Naive thymus-derived CD8-positive, alpha-beta T cell (primary cell): ENCODE data around the gene USP46. TPM values are rescaled to one million over a fixed set of nuclear protein-coding genes. Genes with fewer than 3 reads are reported as not detected.

ENCODE experiments used
- ATAC-seq, 2 donors: fragments of 150-1000 bp; cut with Tn5 transposase in 1 of 2; sonication (Bioruptor Pico), chemical (Tn5 transposase) in 1 of 2; 1 replicate in 1 of 2; 2 replicates in 1 of 2; pipeline ENCODE4 v1.10.0; 2021; ENCODE audit warnings: mild to moderate bottlenecking in 2 of 2, moderate library complexity in 2 of 2
- POLR2A ChIA-PET: fragments of 350-600 bp; sonication (Branson Sonifier 250); formaldehyde crosslinking; loops from one replicate; lab custom pipeline; 2021; ENCODE audit warnings: antibody characterized with exemption; lab: Charles Lee
- DNase-seq, 10 donors: peaks; one replicate each; pipeline versions ENCODE4 v3.0.0 to v3.0.0-alpha.2; 2020 to 2022
- H3K27ac Mint-ChIP-seq, 10 donors: one replicate each; pipeline ENCODE4 v1.8.0; 2020 to 2022; ENCODE audit warnings: mild to moderate bottlenecking in 10 of 10, mixed read lengths in 10 of 10, moderate library complexity in 4 of 10, inconsistent platforms in 1 of 10
- H3K27me3 Mint-ChIP-seq, 5 donors: one replicate each; pipeline ENCODE4 v1.8.0; 2021 to 2022; ENCODE audit warnings: mixed read lengths in 5 of 5
- H3K36me3 Mint-ChIP-seq, 3 donors: one replicate each; pipeline ENCODE4 v1.8.0; 2020 to 2022; ENCODE audit warnings: mixed read lengths in 3 of 3, mild to moderate bottlenecking in 2 of 3, inconsistent platforms in 1 of 3
- H3K4me1 Mint-ChIP-seq, 4 donors: one replicate each; pipeline ENCODE4 v1.8.0; 2021 to 2022; ENCODE audit warnings: mixed read lengths in 4 of 4
- H3K4me3 Mint-ChIP-seq, 10 donors: one replicate each; pipeline ENCODE4 v1.8.0; 2020 to 2022; ENCODE audit warnings: mild to moderate bottlenecking in 10 of 10, mixed read lengths in 10 of 10, moderate library complexity in 6 of 10, inconsistent platforms in 1 of 10
- H3K9me3 Mint-ChIP-seq, 9 donors: one replicate each; pipeline ENCODE4 v1.8.0; 2020 to 2022; ENCODE audit warnings: mixed read lengths in 9 of 9, mild to moderate bottlenecking in 3 of 9, inconsistent platforms in 1 of 9, moderate library complexity in 1 of 9
- polyA plus RNA-seq, 3 donors: library from polyadenylated mRNA; unstranded; fragments of 300-500 nt; fragmentation: Illumina TruSeq; gene quantifications; one replicate each; pipeline ENCODE4 v1.2.3, GENCODE V29; 2021
- total RNA-seq, 8 experiments: library from RNA in 2 of 8; stranded (reverse) in 2 of 8; gene quantifications; one replicate each; pipeline ENCODE4 v1.2.3 and lab custom pipeline; 2021 to 2026

Gene USP46
- total and polyA plus RNA-seq, 5 experiments from 2014 or later: 0.24 to 3.9 (median 1.5) TPM; not detected in 1

- peaks cover 0 to 2% (median 0%) of the 10 kb centered on the region in 9 donors for H3K9me3 Mint-ChIP-seq
- POLR2A ChIA-PET: no interaction called here
Observed at GRCh38 chr4:52612341-52612740, 46.8 kb downstream of the USP46 start.

GRCh38 chr4:52611030-52611555 lies 48.0 kb downstream of the USP46 start:
- ATAC-seq: no peak
- Mint-ChIP-seq H3K27me3 (peaks cover 0 to 3% (median 0%) of the 10 kb centered on the region in 5 donors), H3K36me3 (peaks cover 8 to 32% (median 29%) of the 10 kb centered on the region in 3 donors), H3K4me1 (no peaks in the 10 kb centered on the region), H3K27ac (no peak overlapping the region), H3K4me3 (no peak overlapping the region), H3K9me3 (peaks cover 0 to 10% (median 2%) of the 10 kb centered on the region in 9 donors)
- POLR2A ChIA-PET: interaction anchor here (0.8 kb wide), 1 partner anchor 40 kb away, joined by 3 read pairs; no protein-coding TSS in a partner anchor
- no peak for DNase-seq

More at GRCh38 chr4:52612341-52612740, 46.8 kb downstream of the USP46 start:
- peaks cover 0 to 2% (median 0%) of the 10 kb centered on the region in 5 donors for H3K27me3 Mint-ChIP-seq
- H3K4me3 Mint-ChIP-seq: no peak overlapping the region
- no peak for ATAC-seq
- no peak for DNase-seq
- peaks cover 8 to 20% (median 20%) of the 10 kb centered on the region in 3 donors for H3K36me3 Mint-ChIP-seq
- peaks cover 0 to 4% (median 1%) of the 10 kb centered on the region in 4 donors for H3K4me1 Mint-ChIP-seq
- no peak overlapping the region for H3K27ac Mint-ChIP-seq

- H3K4me3 Mint-ChIP-seq: no peak overlapping the region
- H3K4me1 Mint-ChIP-seq: no peaks in the 10 kb centered on the region
- ATAC-seq (no peak), DNase-seq (no peak)
- POLR2A ChIA-PET: no interaction called here
- peaks cover 0 to 3% (median 0%) of the 10 kb centered on the region in 5 donors for H3K27me3 Mint-ChIP-seq
- peaks cover 8 to 35% (median 23%) of the 10 kb centered on the region in 3 donors for H3K36me3 Mint-ChIP-seq
- H3K9me3 Mint-ChIP-seq: peaks cover 0 to 10% (median 2%) of the 10 kb centered on the region in 9 donors
- H3K27ac Mint-ChIP-seq: no peak overlapping the region
Observed at GRCh38 chr4:52606726-52607125, 52.4 kb downstream of the USP46 start.

GRCh38 chr4:52606040-52606439 lies 53.1 kb downstream of the USP46 start:
- peaks cover 8 to 34% (median 23%) of the 10 kb centered on the region in 3 donors for H3K36me3 Mint-ChIP-seq
- H3K27me3 Mint-ChIP-seq: peaks cover 0 to 3% (median 0%) of the 10 kb centered on the region in 5 donors
- H3K4me3 Mint-ChIP-seq: no peak overlapping the region
- peaks cover 0 to 10% (median 2%) of the 10 kb centered on the region in 9 donors for H3K9me3 Mint-ChIP-seq
- ATAC-seq: no peak
- no peak for DNase-seq
- H3K27ac Mint-ChIP-seq: no peak overlapping the region
- no peaks in the 10 kb centered on the region for H3K4me1 Mint-ChIP-seq
- POLR2A ChIA-PET: no interaction called here

- no peaks in the 10 kb centered on the region for H3K4me1 Mint-ChIP-seq
- POLR2A ChIA-PET: no interaction called here
- H3K4me3 Mint-ChIP-seq: no peak overlapping the region
- peaks cover 0 to 3% (median 0%) of the 10 kb centered on the region in 5 donors for H3K27me3 Mint-ChIP-seq
- DNase-seq: no peak
- peaks cover 0 to 10% (median 0%) of the 10 kb centered on the region in 9 donors for H3K9me3 Mint-ChIP-seq
- H3K27ac Mint-ChIP-seq: no peak overlapping the region
- peaks cover 0 to 20% (median 11%) of the 10 kb centered on the region in 3 donors for H3K36me3 Mint-ChIP-seq
- no peak for ATAC-seq
Observed at GRCh38 chr4:52604215-52604614, 54.9 kb downstream of the USP46 start.

- Mint-ChIP-seq H3K36me3 (peaks cover 0 to 22% (median 0%) of the 10 kb centered on the region in 3 donors), H3K4me1 (peaks cover 0 to 2% (median 0%) of the 10 kb centered on the region in 4 donors), H3K9me3 (no peaks in the 10 kb centered on the region), H3K27me3 (no peaks in the 10 kb centered on the region), H3K27ac (no peak overlapping the region), H3K4me3 (no peak overlapping the region)
- POLR2A ChIA-PET: no interaction called here
- ATAC-seq: no peak
- no peak for DNase-seq
Observed at GRCh38 chr4:52600275-52600674, 58.8 kb downstream of the USP46 start.

GRCh38 chr4:52595001-52595400 lies 64.1 kb downstream of the USP46 start:
- H3K27ac Mint-ChIP-seq: no peak overlapping the region
- POLR2A ChIA-PET: no interaction called here
- peaks cover 0 to 26% (median 0%) of the 10 kb centered on the region in 3 donors for H3K36me3 Mint-ChIP-seq
- no peak overlapping the region for H3K4me3 Mint-ChIP-seq
- no peaks in the 10 kb centered on the region for H3K9me3 Mint-ChIP-seq
- peaks cover 0 to 3% (median 0%) of the 10 kb centered on the region in 4 donors for H3K4me1 Mint-ChIP-seq
- no peaks in the 10 kb centered on the region for H3K27me3 Mint-ChIP-seq
- ATAC-seq (no peak), DNase-seq (no peak)

- Mint-ChIP-seq H3K36me3 (peaks cover 0 to 18% (median 0%) of the 10 kb centered on the region in 3 donors), H3K4me1 (peaks cover 6 to 14% (median 10%) of the 10 kb centered on the region in 4 donors), H3K4me3 (no peak overlapping the region), H3K27me3 (peaks cover 0 to 8% (median 0%) of the 10 kb centered on the region in 5 donors), H3K27ac (no peak overlapping the region), H3K9me3 (no peaks in the 10 kb centered on the region)
- ATAC-seq (no peak), DNase-seq (no peak)
- POLR2A ChIA-PET: no interaction called here
Observed at GRCh38 chr4:52592287-52592686, 66.8 kb downstream of the USP46 start.

- peak overlapping the region in 6 of 10 donors; percentile 4 to 73 (median 10) for H3K27ac Mint-ChIP-seq
- POLR2A ChIA-PET: no interaction called here
- peak overlapping the region in 2 of 10 donors; percentile 3 to 30 for H3K4me3 Mint-ChIP-seq
Observed at GRCh38 chr4:52588771-52589591, 70.1 kb downstream of the USP46 start.

GRCh38 chr4:52588097-52588496 lies 71.0 kb downstream of the USP46 start:
- ATAC-seq (no peak), DNase-seq (no peak)
- Mint-ChIP-seq H3K4me1 (peaks cover 6 to 14% (median 10%) of the 10 kb centered on the region in 4 donors), H3K4me3 (no peak overlapping the region), H3K27ac (peak overlapping the region in 4 of 10 donors; percentile 7 to 73 (median 65)), H3K27me3 (peaks cover 0 to 10% (median 2%) of the 10 kb centered on the region in 5 donors), H3K9me3 (no peaks in the 10 kb centered on the region), H3K36me3 (peaks cover 0 to 2% (median 0%) of the 10 kb centered on the region in 3 donors)
- POLR2A ChIA-PET: no interaction called here

More at GRCh38 chr4:52588771-52589591, 70.1 kb downstream of the USP46 start:
- Mint-ChIP-seq H3K4me1 (peaks cover 6 to 14% (median 10%) of the 10 kb centered on the region in 4 donors), H3K27me3 (peaks cover 0 to 9% (median 2%) of the 10 kb centered on the region in 5 donors), H3K9me3 (no peaks in the 10 kb centered on the region), H3K36me3 (no peaks in the 10 kb centered on the region)
- ATAC-seq (peak in 1 of 2 donors; percentile 69), DNase-seq (peak in 3 of 10 donors; percentile 2)

- Mint-ChIP-seq H3K4me3 (no peak overlapping the region), H3K4me1 (peaks cover 6 to 14% (median 10%) of the 10 kb centered on the region in 4 donors), H3K36me3 (peaks cover 0 to 2% (median 0%) of the 10 kb centered on the region in 3 donors), H3K9me3 (no peaks in the 10 kb centered on the region), H3K27ac (no peak overlapping the region), H3K27me3 (peaks cover 0 to 24% (median 7%) of the 10 kb centered on the region in 5 donors)
- DNase-seq: no peak
- ATAC-seq: no peak
- POLR2A ChIA-PET: no interaction called here
Observed at GRCh38 chr4:52586069-52586468, 73.0 kb downstream of the USP46 start.

GRCh38 chr4:52585379-52585778 lies 73.7 kb downstream of the USP46 start:
- POLR2A ChIA-PET: no interaction called here

More at GRCh38 chr4:52585379-52585778, 73.7 kb downstream of the USP46 start:
- Mint-ChIP-seq H3K27ac (peak overlapping the region in 1 of 10 donors; percentile 32), H3K4me3 (no peak overlapping the region), H3K27me3 (peaks cover 0 to 28% (median 7%) of the 10 kb centered on the region in 5 donors), H3K9me3 (no peaks in the 10 kb centered on the region), H3K36me3 (peaks cover 0 to 2% (median 0%) of the 10 kb centered on the region in 3 donors), H3K4me1 (peaks cover 5 to 14% (median 10%) of the 10 kb centered on the region in 4 donors)
- DNase-seq (no peak), ATAC-seq (no peak)
